Fibroblast of gingiva (primary cell): Measurements from ENCODE around the gene FARSB.

Source experiments
- DNase-seq: peaks from one replicate; pipeline ENCODE4 v3.0.0-alpha.2; 2011; ENCODE audit warnings: low read depth

Gene FARSB

DNA sequence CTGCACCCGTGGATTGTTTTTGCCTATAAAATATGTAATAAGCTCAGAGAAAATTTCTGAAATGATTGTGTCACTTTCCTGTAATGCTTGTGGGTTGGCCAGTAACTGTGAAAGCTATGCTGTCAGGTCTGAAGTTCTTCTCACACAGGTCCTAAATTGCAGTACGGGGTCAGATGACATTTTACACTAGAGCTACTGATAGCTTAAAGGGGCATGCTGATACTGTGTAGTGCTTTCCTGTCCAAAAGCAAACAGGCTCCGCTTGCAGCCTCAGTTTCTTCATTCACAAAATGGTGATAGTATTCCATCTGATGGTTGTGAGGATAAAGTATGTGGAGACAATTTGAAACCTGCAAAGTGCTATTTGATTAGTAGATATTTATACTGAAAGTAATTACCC is 7.6 kb upstream of the FARSB start:
- DNase-seq: no peak

DNA sequence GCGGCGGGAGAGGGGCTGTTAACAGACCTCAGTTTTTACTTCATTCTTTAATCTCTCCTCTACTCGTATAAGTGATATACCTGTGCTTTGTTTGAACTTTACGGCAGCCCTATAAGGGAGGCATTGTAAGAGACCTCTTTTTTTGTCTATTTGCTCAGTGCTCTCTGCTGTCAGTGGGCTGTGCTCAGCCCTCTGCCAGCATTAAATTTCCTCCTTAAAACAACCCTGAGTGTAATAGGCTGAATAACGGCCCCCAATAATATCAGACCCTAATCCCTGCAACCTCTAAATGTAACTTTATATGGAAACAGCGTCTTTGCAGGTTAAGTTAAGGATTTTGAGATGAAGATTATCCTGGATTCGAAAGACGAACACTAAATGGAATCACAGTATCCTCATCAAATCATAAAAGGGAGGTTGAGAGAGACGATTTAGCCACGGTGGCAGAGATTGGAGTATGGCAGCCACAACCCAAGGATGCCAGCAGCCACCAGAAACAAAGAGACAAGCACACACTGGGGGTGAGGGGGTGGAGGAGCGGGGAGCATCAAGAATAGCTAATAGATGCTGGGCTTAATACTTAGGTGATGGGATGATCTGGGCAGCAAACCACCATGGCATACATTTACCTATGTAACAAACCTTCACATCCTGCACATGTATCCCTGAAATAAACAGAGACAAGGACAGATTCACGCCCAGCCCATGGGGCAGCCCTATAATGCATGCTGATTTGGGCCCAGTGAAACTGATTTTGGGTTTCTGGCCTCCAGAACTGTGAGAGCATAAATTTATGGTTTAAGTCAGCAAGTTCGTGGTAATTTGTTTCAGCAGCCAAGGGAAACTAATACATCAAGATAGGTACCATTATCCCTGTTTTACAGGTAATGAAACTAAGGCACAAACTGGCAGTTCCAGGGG is 894 bp upstream of the FARSB start:
- no peak for DNase-seq

DNA sequence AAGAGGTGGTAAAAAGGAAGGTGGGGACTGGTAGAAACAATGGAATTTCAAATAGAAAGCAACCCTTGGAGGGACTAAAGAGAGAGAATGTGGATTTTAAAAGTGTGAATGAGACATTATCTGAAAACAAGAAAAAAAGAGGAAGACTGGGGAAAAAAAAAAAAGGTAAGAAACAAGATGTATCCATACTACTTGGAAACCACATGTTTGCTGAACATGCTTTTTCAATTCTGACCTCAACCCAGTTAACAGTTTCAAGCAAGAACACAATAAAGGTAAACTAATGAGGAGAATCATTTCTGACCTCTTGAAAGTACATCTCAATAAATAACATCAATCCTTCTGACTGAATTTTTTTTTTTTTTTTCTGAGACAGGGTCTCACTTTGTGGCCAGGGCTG is 2.6 kb downstream of the FARSB start:
- no peak for DNase-seq

GRCh38 chr2:222652491-222653255 is 3.2 kb downstream of the FARSB start:
- DNase-seq: no peak

DNA sequence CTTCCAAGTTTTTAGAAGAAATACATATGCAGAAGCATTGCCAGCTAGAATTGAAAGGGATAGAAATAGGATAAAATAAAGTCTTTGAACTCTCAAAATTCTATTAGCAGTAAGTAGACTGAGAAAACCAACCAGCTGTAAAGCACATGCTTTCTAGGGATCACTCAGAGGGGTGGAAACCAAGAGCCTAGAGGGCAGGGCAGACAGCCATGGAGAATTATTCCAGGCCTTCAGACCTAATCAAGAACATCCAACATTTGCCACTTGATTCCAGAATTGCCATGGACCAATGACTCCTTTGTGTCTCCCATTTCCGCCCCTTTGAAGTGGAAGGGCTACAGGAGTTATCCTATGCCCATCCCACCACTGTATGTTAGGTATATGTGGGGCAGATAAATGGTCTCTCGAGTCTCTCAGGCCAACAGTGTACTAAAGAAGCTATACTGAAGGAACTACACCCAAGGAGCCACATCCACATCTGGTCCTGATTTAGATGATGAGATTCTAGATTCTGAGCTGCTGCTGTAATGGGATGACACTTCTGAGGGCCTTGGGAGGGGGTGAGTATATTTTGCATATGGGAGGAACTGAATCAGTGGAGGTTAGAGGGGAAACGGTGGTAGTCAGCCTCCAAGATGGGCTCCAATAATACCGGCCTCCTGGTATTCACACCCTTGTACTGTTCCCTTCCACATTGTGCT is 4.0 kb downstream of the FARSB start:
- DNase-seq: peak; percentile 60

- no peak for DNase-seq
Observed at GRCh38 chr2:222649801-222650200, 6.1 kb downstream of the FARSB start.

DNA sequence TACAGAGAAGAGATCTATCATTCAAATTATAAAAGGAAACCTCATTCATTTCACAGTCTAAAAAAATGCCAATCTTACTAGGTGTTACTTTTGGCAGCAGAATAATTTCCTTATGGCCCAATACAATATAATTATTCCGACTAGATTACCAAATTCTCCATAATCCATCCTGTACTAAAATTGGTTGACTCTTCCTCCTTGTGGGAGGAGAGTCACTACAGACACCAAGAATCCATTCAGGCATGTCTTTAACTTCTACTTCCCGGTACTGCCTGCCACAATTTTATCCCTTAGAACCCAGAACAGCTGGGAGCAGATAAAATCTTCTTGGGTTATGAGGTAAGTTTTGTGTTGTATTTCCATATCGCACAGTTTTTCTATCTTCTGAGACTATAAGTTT is 9.9 kb downstream of the FARSB start:
- DNase-seq: no peak

DNA sequence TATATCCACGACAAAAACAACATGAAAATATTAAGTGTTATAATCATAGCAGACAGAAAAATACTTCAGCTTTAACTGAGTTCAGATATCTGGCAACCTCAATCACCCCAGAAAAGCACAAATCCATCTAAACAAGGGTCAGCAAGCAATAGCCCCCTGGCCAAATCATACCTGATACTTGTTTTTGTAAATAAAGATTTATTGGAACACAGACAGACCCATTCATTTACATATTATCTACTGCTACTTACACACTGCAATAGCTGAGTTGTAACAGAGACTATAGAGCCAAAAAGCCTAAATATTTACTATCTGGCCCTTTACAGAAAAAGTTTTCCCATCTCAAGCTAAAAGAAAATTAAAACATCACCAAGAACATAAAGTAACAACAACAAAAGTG is 12.8 kb downstream of the FARSB start:
- DNase-seq: no peak

DNA sequence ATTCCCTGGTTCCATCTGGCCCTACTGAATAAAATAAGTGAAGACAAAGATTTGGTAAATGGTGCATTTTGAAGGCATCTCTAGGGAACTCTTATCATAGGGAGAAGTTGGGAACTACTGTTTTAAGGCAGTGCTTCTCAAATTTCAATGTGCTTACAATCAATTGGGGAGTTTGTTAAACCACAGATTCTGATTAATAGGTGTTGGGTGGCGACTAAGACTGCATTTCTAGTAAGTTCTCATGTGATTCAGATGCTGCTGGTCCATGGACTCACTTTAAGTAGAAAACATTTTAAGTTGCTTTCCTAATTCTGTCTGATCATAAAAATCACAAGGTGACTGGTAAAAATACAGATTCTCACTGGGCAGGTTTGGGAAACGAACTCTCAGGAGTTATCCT is 14.6 kb downstream of the FARSB start:
- DNase-seq: no peak

- DNase-seq: no peak
Observed at GRCh38 chr2:222637067-222637466, 18.8 kb downstream of the FARSB start.

DNA sequence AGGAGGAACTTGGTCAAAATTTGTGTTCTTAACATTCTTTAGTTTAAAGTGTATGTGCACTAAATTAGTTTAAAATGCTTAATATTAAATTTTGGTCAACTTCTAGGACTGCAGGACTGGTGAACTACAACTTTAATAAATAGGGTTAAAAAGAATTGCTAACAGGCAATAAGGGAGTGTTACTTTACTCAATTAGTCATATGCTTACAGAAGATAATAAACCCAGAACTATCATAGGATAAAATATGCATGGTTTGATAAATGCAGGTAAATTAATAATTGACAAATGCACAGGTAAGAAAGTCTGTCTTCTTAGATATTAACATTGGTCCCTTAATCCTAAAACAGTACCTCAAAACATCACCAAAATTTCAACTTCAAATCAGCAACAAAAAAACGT is 20.6 kb downstream of the FARSB start:
- DNase-seq: no peak

GRCh38 chr2:222627764-222628163 is 28.1 kb downstream of the FARSB start:
- peak; percentile 15 for DNase-seq

DNA sequence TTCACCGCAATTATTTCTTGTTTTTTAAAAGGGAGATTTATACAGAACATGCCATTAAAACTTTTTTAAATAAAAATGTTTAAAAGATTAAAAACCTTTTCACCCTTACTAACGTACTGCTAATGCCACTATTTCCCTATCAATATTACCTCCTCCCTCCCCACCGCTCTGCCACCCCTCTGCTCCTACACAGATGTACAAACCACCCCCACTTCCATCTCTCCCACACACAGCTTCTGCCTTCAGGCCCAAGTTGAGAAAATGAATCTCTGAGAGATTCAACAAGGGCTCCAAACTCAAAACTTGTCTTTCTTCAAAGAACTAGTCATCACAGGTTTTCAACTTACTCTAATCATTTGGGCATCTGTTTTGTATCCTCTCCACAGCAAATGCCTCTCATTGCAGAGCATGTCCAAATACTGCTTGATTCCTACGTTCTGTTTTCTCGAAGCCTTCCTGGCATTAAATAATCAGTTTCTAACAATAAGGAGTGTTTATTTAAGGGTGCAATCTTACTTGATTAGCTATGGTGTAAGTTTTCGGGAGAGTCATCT is 32.1 kb downstream of the FARSB start:
- DNase-seq: peak; percentile 47

GRCh38 chr2:222622910-222623309 is 33.0 kb downstream of the FARSB start:
- DNase-seq: no peak

- no peak for DNase-seq
Observed at GRCh38 chr2:222621893-222622292, 34.0 kb downstream of the FARSB start.

DNA sequence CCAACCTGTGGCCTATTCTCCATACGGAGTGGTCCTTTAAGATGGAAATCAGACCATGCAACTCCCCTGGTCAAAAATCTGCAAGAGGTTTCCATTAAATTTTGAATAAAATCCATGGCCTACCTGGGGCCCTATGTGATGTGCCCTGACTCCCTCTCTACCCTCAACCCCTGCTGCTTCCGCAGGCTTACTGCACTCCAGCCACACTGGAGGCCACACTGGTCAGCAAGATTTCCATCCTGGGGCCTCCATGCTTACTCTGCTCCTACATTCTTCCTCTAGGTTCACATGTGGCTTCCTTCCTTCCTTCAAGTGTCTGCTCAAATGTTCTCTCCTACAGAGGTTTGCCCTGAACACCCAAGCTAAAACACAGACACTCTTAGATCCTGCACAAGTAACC is 40.6 kb downstream of the FARSB start:
- no peak for DNase-seq

DNA sequence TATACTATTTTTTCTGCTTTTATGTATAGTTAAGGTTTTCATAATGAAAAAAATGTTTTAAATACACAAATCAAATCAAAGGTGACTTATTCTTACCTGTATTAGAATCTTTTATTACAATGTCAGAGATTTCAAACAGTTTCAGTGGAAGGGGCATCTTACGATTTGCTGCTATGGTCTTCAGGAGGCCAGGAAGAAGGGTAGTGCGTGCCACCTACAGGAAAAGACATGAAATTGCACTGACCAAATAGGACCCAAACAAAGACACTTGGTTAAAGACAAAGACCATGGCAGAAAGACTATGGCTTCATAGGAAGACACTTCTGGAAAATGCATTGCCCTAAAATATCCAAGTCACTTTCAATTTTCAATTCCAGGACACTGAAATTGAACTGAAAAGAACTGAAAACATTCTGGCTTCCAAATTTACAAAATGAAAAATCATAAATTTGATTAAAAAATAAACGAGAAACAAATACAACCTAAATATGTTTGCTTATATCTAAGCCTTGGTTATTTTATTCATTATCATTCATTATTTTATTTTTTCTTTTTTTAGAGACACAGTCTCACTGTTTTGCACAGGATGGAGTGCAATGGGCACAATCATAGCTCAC is 42.1 kb downstream of the FARSB start:
- DNase-seq: peak; percentile 56

DNA sequence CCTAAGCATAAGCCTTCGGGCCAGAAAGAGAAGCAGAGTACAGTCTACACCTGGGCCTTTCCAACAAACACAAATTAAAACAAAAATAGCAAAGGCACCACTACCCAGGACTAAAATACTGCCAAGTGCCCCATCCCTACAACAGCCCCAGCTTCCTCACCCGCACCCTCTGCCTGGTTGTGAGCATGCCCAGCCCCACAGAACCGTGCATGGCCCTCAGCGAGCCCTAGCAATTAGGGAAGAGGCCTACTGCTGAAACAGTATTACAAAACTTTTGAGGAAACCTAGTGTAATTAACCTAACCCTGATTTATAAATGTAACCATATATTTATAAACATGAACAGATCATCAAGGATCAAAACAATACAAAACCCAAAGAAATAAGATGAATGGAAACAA is 44.2 kb downstream of the FARSB start:
- no peak for DNase-seq

DNA sequence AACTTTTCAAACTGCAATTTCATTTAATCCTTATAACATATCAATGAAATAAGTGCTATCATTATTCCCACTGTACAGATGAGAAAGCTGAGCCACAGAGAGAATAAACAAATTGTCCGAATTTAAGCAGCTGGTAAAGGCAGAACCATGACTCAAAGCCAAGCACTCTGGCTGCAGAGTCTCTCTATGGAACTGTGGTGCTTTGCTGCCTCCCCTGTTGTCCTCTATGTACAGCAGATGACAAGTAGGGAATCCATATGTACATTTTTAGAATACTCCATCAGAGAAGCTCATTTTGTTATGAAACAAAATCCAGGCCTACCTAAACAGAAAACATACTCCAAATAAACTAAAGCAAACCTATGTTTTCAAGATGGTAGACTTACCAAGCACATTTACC is 45.1 kb downstream of the FARSB start:
- peak; percentile 8 for DNase-seq

GRCh38 chr2:222609381-222609780 is 46.5 kb downstream of the FARSB start:
- peak; percentile 47 for DNase-seq

DNA sequence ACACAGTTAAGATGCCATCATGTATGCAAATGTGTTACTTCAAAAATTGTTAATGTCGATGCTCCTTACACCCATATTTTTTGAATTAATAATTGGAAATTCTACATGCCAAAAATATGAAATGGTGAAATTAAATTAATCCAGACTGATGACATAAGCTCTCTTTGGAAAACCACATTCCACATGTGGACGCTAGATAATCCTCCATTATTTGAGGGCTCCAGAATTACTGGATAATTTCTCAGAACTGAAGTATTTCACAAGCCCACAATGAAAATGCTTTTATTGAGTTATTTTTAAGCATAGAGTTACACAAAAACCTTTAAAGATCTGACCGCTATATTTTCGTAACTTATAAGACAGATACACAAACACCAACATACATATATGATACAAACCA is 47.8 kb downstream of the FARSB start:
- no peak for DNase-seq

DNA sequence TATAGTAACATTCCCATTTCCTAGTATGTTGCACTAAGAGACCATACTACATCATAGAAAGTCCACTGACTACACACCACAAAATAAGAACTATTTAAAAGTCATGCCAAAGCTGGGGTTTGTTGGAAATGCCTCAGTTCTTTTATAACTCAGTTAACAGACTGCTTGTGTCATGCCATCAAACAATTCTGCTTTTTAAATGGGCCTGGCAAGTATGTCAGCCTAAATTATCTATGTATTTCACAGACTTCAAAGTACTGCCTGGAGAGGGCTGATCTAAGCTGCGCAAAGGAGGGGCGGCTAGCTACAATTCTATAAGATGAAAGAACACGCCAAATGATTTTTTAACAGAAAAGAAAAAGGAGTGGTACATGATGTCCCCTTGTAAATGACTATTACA is 49.6 kb downstream of the FARSB start:
- DNase-seq: no peak
